GM12875 (cell line): ENCODE data around the gene CARD10.

ENCODE experiments used
- H3K4me3 ChIP-seq: one replicate; pipeline ENCODE4 v1.5.1; 2011; ENCODE audit warnings: low read depth, low read length, control low read depth
- CTCF ChIP-seq: IDR thresholded peaks from 2 replicates; pipeline ENCODE4 v1.5.1; 2011; ENCODE audit warnings: low read depth, mild to moderate bottlenecking, control low read depth, inconsistent platforms, low read length, moderate library complexity, borderline replicate concordance; ENCODE audit not compliant: insufficient read depth

The CARD10 gene

DNA sequence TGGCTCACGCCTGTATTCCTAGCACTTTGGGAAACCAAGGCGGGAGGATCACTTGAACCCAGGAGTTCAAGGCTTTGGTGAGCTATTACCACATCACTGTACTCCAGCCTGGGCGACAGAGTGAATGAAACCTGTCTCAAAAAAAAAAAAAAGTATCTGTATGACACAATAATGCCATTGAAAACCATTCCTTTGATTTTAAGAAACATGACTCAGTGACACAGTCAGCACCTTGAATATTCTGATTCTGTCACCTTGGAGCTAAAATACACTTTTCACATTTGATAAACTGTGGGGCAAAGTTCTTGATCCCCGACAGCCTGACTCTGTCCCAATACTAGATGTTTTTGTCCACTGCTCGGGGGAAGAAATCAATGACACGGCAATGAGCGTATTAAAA, 75.2 kb downstream of the CARD10 start:
- TF ChIP-seq CTCF, result no peak
- no peak overlapping the region for H3K4me3 ChIP-seq

GRCh38 chr22:37443086-37443485, 76.1 kb downstream of the CARD10 start:
- no peak for TF ChIP-seq CTCF
- H3K4me3 ChIP-seq, result no peak overlapping the region

DNA sequence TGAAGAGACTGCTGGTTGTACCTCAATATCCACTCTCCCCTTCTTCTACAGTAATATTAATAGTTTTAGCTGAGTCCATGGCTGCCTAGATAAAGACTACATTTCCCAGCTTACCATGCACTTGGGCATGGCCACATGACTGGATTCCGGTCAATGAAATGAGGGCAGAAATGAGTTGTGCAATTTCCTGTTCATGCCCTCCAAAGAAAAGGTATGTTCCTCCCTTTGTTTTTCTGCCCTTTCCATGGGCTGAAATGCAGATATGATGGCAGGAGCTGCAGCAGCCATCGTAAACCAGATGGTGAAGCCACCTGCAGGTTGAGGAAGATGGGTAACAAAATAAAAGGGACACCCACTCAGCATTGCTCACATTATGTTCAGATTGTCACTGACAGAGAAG, 76.7 kb downstream of the CARD10 start:
- no peak overlapping the region for H3K4me3 ChIP-seq
- no peak for TF ChIP-seq CTCF

DNA sequence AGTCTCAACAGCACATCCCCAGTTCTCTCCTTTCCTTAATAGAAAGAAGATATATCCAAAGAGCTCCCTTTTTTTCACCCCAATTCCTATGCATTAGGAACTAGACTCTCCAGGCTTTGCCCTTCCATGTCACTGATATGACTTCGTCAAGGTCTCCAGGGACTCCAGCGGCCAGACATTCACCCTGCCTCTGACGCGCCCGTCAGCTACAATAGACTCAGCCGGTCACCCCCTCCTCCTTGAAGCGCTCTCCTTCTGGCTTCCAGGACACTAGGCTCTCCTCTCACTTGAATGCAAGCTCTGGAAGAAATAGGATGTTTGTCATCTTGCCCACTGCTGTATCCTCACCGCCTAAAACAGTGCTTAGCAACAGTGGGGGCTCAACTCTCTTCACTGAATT, 77.1 kb downstream of the CARD10 start:
- TF ChIP-seq CTCF, result no peak
- no peak overlapping the region for H3K4me3 ChIP-seq

DNA sequence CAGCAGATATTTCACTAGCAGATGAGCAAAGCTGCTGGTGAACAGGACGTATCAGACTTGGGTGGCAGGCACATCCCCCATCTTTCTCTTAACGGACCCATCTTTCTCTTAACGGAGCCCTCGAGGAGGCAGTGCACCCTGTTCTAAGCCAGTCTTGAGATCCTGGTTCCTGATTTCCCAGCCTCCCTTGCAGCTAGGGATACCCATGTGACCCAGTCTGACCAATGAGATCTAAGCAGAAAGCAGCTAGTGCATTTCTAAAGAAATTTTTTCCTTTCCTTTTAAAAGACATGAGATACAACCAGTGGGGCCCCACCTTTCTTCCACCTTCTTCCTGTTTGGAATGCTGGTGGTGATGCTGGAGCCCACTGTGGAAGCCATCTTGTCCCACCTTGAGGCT, 78.3 kb downstream of the CARD10 start:
- TF ChIP-seq CTCF, result no peak
- H3K4me3 ChIP-seq, result no peak overlapping the region
